Activated CD4-positive, alpha-beta T cell treated with anti-CD3 and anti-CD28 coated beads, Interleukin-2, Interleukin-4, amounts not matched to agents 100 ng/mL and 50 ng/mL, durations not matched to agents 16 hours and 8 hours (primary cell): ENCODE measurements around the gene TLE2.
A peak's percentile ranks its signal among the peaks of the same experiment; 100 is the strongest.

Experiments
- DNase-seq: peaks from one replicate; pipeline ENCODE4 v3.0.0-alpha.2; 2020; ENCODE audit warnings: low spot score

Gene TLE2

GRCh38 chr19:2950286-2951124, 78.6 kb downstream of the TLE2 start:
- DNase-seq = peak; percentile 100

- DNase-seq = peak; percentile 3
Observed at GRCh38 chr19:2949939-2950285, 79.2 kb downstream of the TLE2 start.
